WTC11 (cell line): ENCODE results near the gene WDPCP. TPM values are rescaled to one million over a fixed set of nuclear protein-coding genes. Genes with fewer than 3 reads are reported as not detected.

ENCODE experiments used
- ATAC-seq: fragments of 200-7000 bp; cut with Tn5 transposase; 2 replicates; pipeline ENCODE4 v1.10.0; 2021; ENCODE audit warnings: mild to moderate bottlenecking, moderate library complexity
- CTCF ChIA-PET: fragments of 300-600 bp; sonication (Branson Sonifier 250); formaldehyde crosslinking; loops from one replicate; lab custom pipeline; 2021; ENCODE audit warnings: antibody characterized with exemption; lab: Charles Lee
- POLR2A ChIA-PET: fragments of 350-600 bp; sonication (Branson Sonifier 250); formaldehyde crosslinking; loops from one replicate; lab custom pipeline; 2021; ENCODE audit warnings: antibody characterized with exemption; lab: Charles Lee
- DNase-seq: peaks from one replicate; pipeline ENCODE4 v3.0.0; 2021; ENCODE audit warnings: low spot score
- H3K27ac Mint-ChIP-seq: 2 replicates; pipeline ENCODE4 v1.8.0; 2021; ENCODE audit warnings: mixed read lengths
- H3K27me3 Mint-ChIP-seq: 2 replicates; pipeline ENCODE4 v1.8.0; 2021; ENCODE audit warnings: low read depth, mild to moderate bottlenecking, moderate library complexity, mixed read lengths
- H3K36me3 Mint-ChIP-seq: 2 replicates; pipeline ENCODE4 v1.8.0; 2021; ENCODE audit warnings: mixed read lengths
- H3K4me1 Mint-ChIP-seq: 2 replicates; pipeline ENCODE4 v1.8.0; 2022; ENCODE audit warnings: mixed read lengths
- H3K4me3 Mint-ChIP-seq: 2 replicates; pipeline ENCODE4 v1.8.0; 2021; ENCODE audit warnings: mild to moderate bottlenecking, moderate library complexity, mixed read lengths
- H3K9me3 Mint-ChIP-seq: 2 replicates; pipeline ENCODE4 v1.8.0; 2021; ENCODE audit warnings: mixed read lengths
- CREM ChIP-seq: sonication (generic); formaldehyde crosslinking; IDR thresholded peaks from 2 replicates; pipeline ENCODE4 v1.8.1; 2022; ENCODE audit warnings: mild to moderate bottlenecking, missing genetic modification reagents, moderate library complexity
- ESRRA ChIP-seq: sonication (generic); formaldehyde crosslinking; IDR thresholded peaks from 2 replicates; pipeline ENCODE4 v1.8.1; 2022; ENCODE audit warnings: mild to moderate bottlenecking, missing genetic modification reagents, borderline replicate concordance
- ETV6 ChIP-seq: sonication (generic); formaldehyde crosslinking; IDR thresholded peaks from 2 replicates; pipeline ENCODE4 v1.8.1; 2022; ENCODE audit warnings: mild to moderate bottlenecking, missing genetic modification reagents
- GRHL2 ChIP-seq: fragments of 250-450 bp; sonication (Bioruptor Pico); IDR thresholded peaks from 2 replicates; pipeline ENCODE4 v1.8.0; 2022; ENCODE audit warnings: mild to moderate bottlenecking, moderate library complexity; ENCODE audit not compliant: insufficient replicate concordance, severe bottlenecking
- GTF2I ChIP-seq: fragments of 250-450 bp; sonication (Bioruptor Pico); conservative IDR thresholded peaks from 2 replicates; pipeline ENCODE4 v1.4.0; 2021; ENCODE audit warnings: mild to moderate bottlenecking
- HMGA2 ChIP-seq: fragments of 250-450 bp; sonication (Bioruptor Pico); IDR thresholded peaks from 2 replicates; pipeline ENCODE4 v1.4.0; 2021; ENCODE audit warnings: mild to moderate bottlenecking, moderate library complexity
- JUN ChIP-seq: sonication (generic); formaldehyde crosslinking; IDR thresholded peaks from 2 replicates; pipeline ENCODE4 v1.8.0; 2023; ENCODE audit warnings: mild to moderate bottlenecking, missing genetic modification reagents
- MYBL2 ChIP-seq: sonication (generic); formaldehyde crosslinking; IDR thresholded peaks from 2 replicates; pipeline ENCODE4 v1.8.1; 2023; ENCODE audit warnings: mild to moderate bottlenecking, moderate library complexity, missing genetic modification reagents
- NFE2L1 ChIP-seq: sonication (generic); formaldehyde crosslinking; IDR thresholded peaks from 2 replicates; pipeline ENCODE4 v1.8.1; 2023; ENCODE audit warnings: missing genetic modification reagents
- RORB ChIP-seq: fragments of 250-450 bp; sonication (Bioruptor Pico); IDR thresholded peaks from 2 replicates; pipeline ENCODE4 v1.9.0; 2021; ENCODE audit warnings: mild to moderate bottlenecking
- SMAD3 ChIP-seq: sonication (generic); formaldehyde crosslinking; IDR thresholded peaks from 2 replicates; pipeline ENCODE4 v1.8.0; 2022; ENCODE audit warnings: missing genetic modification reagents, mild to moderate bottlenecking, borderline replicate concordance
- ZBTB21 ChIP-seq: sonication (generic); formaldehyde crosslinking; IDR thresholded peaks from 2 replicates; pipeline ENCODE4 v1.8.1; 2023; ENCODE audit warnings: mild to moderate bottlenecking, missing genetic modification reagents, borderline replicate concordance
- ZNF121 ChIP-seq: sonication (generic); formaldehyde crosslinking; IDR thresholded peaks from 2 replicates; pipeline ENCODE4 v1.8.0; 2023; ENCODE audit warnings: missing genetic modification reagents
- ZNF138 ChIP-seq: sonication (generic); formaldehyde crosslinking; conservative IDR thresholded peaks from 2 replicates; pipeline ENCODE4 v1.8.1; 2022; ENCODE audit warnings: mild to moderate bottlenecking, moderate library complexity, missing genetic modification reagents
- ZNF416 ChIP-seq: fragments of 250-450 bp; sonication (Bioruptor Pico); IDR thresholded peaks from 2 replicates; pipeline ENCODE4 v1.9.0; 2021; ENCODE audit warnings: mild to moderate bottlenecking, inconsistent platforms
- ZNF671 ChIP-seq: fragments of 250-450 bp; sonication (Bioruptor Pico); IDR thresholded peaks from 2 replicates; pipeline ENCODE4 v1.8.0; 2021; ENCODE audit warnings: mild to moderate bottlenecking
- total RNA-seq: library from RNA; stranded (reverse); gene quantifications from 3 replicates; pipeline ENCODE4 v1.2.3, GENCODE V29; 2021
- TF ChIP-seq, protein P1 (sequence below): sonication (generic); formaldehyde crosslinking; IDR thresholded peaks from 2 replicates; pipeline ENCODE4 v1.8.1; 2022; ENCODE audit warnings: low read depth, mild to moderate bottlenecking, moderate library complexity, missing genetic modification reagents, borderline replicate concordance
- TF ChIP-seq, protein P2 (sequence below): fragments of 250-450 bp; sonication (Bioruptor Pico); IDR thresholded peaks from 2 replicates; pipeline ENCODE4 v1.9.0; 2021; ENCODE audit warnings: mild to moderate bottlenecking
- TF ChIP-seq, protein P3 (sequence below): fragments of 200-600 bp; IDR thresholded peaks from 2 replicates; pipeline ENCODE4 v1.8.0; 2022; ENCODE audit warnings: antibody characterized with exemption
- TF ChIP-seq, protein P4 (sequence below): sonication (generic); formaldehyde crosslinking; IDR thresholded peaks from 2 replicates; pipeline ENCODE4 v1.8.0; 2023; ENCODE audit warnings: missing genetic modification reagents, mild to moderate bottlenecking, borderline replicate concordance
- TF ChIP-seq, protein P5 (sequence below): fragments of 250-450 bp; sonication (Bioruptor Pico); IDR thresholded peaks from 2 replicates; pipeline ENCODE4 v1.8.0; 2021; ENCODE audit warnings: mild to moderate bottlenecking
- TF ChIP-seq, protein P6 (sequence below): sonication (generic); formaldehyde crosslinking; IDR thresholded peaks from 2 replicates; pipeline ENCODE4 v1.8.1; 2023; ENCODE audit warnings: mild to moderate bottlenecking, missing genetic modification reagents
- TF ChIP-seq, protein P7 (sequence below): sonication (generic); formaldehyde crosslinking; IDR thresholded peaks from 2 replicates; pipeline ENCODE4 v1.8.0; 2023; ENCODE audit warnings: missing genetic modification reagents

The WDPCP gene
- total RNA-seq, 1 experiment from 2014 or later, result 10.9 TPM

DNA sequence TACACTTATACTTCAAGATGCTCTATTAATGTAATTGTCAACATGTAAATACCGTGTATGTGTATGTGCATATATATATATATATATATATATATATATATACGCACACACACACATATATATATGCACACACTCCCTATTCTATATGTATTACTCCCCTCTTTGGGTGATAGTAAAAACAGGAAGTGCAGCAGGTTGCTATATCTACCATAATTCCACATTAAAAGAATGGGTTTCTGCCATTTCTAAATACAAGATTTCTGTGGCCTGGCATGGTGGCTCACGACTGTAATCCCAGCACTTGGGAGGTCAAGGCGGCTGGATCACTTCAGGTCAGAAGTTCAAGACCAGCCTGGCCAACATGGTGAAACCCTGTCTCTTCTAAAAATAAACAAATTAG, 460.7 kb downstream of the WDPCP start:
- no peak overlapping the region for H3K27ac Mint-ChIP-seq
- no peak for DNase-seq
- TF ChIP-seq, protein P1, sequence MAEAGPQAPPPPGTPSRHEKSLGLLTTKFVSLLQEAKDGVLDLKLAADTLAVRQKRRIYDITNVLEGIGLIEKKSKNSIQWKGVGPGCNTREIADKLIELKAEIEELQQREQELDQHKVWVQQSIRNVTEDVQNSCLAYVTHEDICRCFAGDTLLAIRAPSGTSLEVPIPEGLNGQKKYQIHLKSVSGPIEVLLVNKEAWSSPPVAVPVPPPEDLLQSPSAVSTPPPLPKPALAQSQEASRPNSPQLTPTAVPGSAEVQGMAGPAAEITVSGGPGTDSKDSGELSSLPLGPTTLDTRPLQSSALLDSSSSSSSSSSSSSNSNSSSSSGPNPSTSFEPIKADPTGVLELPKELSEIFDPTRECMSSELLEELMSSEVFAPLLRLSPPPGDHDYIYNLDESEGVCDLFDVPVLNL (CRISPR knock-in tag), result no peak
- TF ChIP-seq MYBL2 (no peak), CREM (CRISPR knock-in tag) (no peak), RORB (CRISPR knock-in tag) (no peak), ZNF121 (CRISPR knock-in tag) (no peak), ESRRA (no peak), NFE2L1 (CRISPR knock-in tag) (no peak), JUN (CRISPR knock-in tag) (no peak), GRHL2 (CRISPR knock-in tag) (no peak), ZNF671 (CRISPR knock-in tag) (no peak)
- TF ChIP-seq, protein P2, sequence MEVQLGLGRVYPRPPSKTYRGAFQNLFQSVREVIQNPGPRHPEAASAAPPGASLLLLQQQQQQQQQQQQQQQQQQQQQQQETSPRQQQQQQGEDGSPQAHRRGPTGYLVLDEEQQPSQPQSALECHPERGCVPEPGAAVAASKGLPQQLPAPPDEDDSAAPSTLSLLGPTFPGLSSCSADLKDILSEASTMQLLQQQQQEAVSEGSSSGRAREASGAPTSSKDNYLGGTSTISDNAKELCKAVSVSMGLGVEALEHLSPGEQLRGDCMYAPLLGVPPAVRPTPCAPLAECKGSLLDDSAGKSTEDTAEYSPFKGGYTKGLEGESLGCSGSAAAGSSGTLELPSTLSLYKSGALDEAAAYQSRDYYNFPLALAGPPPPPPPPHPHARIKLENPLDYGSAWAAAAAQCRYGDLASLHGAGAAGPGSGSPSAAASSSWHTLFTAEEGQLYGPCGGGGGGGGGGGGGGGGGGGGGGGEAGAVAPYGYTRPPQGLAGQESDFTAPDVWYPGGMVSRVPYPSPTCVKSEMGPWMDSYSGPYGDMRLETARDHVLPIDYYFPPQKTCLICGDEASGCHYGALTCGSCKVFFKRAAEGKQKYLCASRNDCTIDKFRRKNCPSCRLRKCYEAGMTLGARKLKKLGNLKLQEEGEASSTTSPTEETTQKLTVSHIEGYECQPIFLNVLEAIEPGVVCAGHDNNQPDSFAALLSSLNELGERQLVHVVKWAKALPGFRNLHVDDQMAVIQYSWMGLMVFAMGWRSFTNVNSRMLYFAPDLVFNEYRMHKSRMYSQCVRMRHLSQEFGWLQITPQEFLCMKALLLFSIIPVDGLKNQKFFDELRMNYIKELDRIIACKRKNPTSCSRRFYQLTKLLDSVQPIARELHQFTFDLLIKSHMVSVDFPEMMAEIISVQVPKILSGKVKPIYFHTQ (CRISPR knock-in tag), result no peak
- TF ChIP-seq, protein P3, sequence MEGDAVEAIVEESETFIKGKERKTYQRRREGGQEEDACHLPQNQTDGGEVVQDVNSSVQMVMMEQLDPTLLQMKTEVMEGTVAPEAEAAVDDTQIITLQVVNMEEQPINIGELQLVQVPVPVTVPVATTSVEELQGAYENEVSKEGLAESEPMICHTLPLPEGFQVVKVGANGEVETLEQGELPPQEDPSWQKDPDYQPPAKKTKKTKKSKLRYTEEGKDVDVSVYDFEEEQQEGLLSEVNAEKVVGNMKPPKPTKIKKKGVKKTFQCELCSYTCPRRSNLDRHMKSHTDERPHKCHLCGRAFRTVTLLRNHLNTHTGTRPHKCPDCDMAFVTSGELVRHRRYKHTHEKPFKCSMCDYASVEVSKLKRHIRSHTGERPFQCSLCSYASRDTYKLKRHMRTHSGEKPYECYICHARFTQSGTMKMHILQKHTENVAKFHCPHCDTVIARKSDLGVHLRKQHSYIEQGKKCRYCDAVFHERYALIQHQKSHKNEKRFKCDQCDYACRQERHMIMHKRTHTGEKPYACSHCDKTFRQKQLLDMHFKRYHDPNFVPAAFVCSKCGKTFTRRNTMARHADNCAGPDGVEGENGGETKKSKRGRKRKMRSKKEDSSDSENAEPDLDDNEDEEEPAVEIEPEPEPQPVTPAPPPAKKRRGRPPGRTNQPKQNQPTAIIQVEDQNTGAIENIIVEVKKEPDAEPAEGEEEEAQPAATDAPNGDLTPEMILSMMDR, result no peak
- TF ChIP-seq, protein P4, sequence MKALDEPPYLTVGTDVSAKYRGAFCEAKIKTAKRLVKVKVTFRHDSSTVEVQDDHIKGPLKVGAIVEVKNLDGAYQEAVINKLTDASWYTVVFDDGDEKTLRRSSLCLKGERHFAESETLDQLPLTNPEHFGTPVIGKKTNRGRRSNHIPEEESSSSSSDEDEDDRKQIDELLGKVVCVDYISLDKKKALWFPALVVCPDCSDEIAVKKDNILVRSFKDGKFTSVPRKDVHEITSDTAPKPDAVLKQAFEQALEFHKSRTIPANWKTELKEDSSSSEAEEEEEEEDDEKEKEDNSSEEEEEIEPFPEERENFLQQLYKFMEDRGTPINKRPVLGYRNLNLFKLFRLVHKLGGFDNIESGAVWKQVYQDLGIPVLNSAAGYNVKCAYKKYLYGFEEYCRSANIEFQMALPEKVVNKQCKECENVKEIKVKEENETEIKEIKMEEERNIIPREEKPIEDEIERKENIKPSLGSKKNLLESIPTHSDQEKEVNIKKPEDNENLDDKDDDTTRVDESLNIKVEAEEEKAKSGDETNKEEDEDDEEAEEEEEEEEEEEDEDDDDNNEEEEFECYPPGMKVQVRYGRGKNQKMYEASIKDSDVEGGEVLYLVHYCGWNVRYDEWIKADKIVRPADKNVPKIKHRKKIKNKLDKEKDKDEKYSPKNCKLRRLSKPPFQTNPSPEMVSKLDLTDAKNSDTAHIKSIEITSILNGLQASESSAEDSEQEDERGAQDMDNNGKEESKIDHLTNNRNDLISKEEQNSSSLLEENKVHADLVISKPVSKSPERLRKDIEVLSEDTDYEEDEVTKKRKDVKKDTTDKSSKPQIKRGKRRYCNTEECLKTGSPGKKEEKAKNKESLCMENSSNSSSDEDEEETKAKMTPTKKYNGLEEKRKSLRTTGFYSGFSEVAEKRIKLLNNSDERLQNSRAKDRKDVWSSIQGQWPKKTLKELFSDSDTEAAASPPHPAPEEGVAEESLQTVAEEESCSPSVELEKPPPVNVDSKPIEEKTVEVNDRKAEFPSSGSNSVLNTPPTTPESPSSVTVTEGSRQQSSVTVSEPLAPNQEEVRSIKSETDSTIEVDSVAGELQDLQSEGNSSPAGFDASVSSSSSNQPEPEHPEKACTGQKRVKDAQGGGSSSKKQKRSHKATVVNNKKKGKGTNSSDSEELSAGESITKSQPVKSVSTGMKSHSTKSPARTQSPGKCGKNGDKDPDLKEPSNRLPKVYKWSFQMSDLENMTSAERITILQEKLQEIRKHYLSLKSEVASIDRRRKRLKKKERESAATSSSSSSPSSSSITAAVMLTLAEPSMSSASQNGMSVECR (CRISPR knock-in tag), result no peak
- ATAC-seq, result no peak
- H3K27me3 Mint-ChIP-seq, result no peaks in the 10 kb centered on the region; the same call in 1 of the 2 replicates
- H3K9me3 Mint-ChIP-seq, result peaks cover 28% of the 10 kb centered on the region
- H3K4me1 Mint-ChIP-seq, result no peaks in the 10 kb centered on the region
- ChIA-PET POLR2A (no interaction called here), CTCF (no interaction called here)
- peaks cover 8% of the 10 kb centered on the region for H3K36me3 Mint-ChIP-seq
- no peak overlapping the region for H3K4me3 Mint-ChIP-seq

DNA sequence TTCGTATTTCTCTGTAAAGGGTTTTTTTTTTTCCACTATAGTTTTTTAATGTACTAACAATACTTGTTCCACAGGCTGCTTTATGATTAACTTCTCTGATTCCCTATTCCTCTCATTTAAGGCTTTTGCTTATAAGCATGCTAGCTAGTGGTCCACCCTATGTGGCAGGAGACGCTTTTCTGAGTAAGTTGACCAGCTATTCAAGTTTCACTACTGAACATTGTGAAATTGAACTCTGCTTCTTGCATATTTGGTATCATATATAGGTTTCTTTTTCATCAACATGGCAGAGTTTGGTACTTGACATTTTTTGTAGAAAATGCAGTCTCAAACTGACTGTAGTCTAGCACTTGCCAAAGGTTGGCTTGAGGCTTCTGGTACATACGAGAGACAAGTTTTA, 463.4 kb downstream of the WDPCP start:
- H3K36me3 Mint-ChIP-seq, result peaks cover 5% of the 10 kb centered on the region
- no peaks in the 10 kb centered on the region for H3K27me3 Mint-ChIP-seq
- POLR2A ChIA-PET, result no interaction called here
- no peak overlapping the region for H3K27ac Mint-ChIP-seq
- H3K9me3 Mint-ChIP-seq, result peaks cover 12% of the 10 kb centered on the region
- ATAC-seq (no peak), DNase-seq (no peak)
- no peak overlapping the region for H3K4me3 Mint-ChIP-seq
- CTCF ChIA-PET, result no interaction called here
- peaks cover 13% of the 10 kb centered on the region for H3K4me1 Mint-ChIP-seq
- TF ChIP-seq GRHL2 (CRISPR knock-in tag) (no peak), ZBTB21 (CRISPR knock-in tag) (no peak), ZNF138 (CRISPR knock-in tag) (no peak), HMGA2 (no peak), GTF2I (CRISPR knock-in tag) (no peak), ZNF416 (CRISPR knock-in tag) (no peak), ETV6 (no peak), SMAD3 (CRISPR knock-in tag) (no peak)
- TF ChIP-seq, protein P5, sequence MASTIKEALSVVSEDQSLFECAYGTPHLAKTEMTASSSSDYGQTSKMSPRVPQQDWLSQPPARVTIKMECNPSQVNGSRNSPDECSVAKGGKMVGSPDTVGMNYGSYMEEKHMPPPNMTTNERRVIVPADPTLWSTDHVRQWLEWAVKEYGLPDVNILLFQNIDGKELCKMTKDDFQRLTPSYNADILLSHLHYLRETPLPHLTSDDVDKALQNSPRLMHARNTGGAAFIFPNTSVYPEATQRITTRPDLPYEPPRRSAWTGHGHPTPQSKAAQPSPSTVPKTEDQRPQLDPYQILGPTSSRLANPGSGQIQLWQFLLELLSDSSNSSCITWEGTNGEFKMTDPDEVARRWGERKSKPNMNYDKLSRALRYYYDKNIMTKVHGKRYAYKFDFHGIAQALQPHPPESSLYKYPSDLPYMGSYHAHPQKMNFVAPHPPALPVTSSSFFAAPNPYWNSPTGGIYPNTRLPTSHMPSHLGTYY (CRISPR knock-in tag), result no peak
- TF ChIP-seq, protein P6, sequence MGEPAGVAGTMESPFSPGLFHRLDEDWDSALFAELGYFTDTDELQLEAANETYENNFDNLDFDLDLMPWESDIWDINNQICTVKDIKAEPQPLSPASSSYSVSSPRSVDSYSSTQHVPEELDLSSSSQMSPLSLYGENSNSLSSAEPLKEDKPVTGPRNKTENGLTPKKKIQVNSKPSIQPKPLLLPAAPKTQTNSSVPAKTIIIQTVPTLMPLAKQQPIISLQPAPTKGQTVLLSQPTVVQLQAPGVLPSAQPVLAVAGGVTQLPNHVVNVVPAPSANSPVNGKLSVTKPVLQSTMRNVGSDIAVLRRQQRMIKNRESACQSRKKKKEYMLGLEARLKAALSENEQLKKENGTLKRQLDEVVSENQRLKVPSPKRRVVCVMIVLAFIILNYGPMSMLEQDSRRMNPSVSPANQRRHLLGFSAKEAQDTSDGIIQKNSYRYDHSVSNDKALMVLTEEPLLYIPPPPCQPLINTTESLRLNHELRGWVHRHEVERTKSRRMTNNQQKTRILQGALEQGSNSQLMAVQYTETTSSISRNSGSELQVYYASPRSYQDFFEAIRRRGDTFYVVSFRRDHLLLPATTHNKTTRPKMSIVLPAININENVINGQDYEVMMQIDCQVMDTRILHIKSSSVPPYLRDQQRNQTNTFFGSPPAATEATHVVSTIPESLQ, result no peak
- TF ChIP-seq, protein P7, sequence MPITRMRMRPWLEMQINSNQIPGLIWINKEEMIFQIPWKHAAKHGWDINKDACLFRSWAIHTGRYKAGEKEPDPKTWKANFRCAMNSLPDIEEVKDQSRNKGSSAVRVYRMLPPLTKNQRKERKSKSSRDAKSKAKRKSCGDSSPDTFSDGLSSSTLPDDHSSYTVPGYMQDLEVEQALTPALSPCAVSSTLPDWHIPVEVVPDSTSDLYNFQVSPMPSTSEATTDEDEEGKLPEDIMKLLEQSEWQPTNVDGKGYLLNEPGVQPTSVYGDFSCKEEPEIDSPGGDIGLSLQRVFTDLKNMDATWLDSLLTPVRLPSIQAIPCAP, result no peak
